A673 (cell line): Measurements from ENCODE around the gene SLC22A15. TPM values are rescaled to one million over a fixed set of nuclear protein-coding genes. Genes with fewer than 3 reads are reported as not detected.

ENCODE experiments used
- BruUV-seq: library from RNA; stranded (reverse); fragments of 400-500 nt; replicated peaks from 2 replicates; lab custom pipeline; 2021; lab: Mats Ljungman, UMichigan
- CTCF ChIA-PET: fragments of 300-600 bp; sonication (Branson Sonifier 250); formaldehyde crosslinking; loops from one replicate; lab custom pipeline; 2022; ENCODE audit warnings: antibody characterized with exemption; lab: Charles Lee
- POLR2A ChIA-PET: fragments of 300-600 bp; sonication (Branson Sonifier 250); formaldehyde crosslinking; loops from one replicate; lab custom pipeline; 2022; ENCODE audit warnings: antibody characterized with exemption; ENCODE audit not compliant: low non-redundant PET; lab: Charles Lee
- DNase-seq: peaks from one replicate; pipeline ENCODE4 v3.0.0-alpha.2; 2015; ENCODE audit warnings: low spot score
- H3K27ac ChIP-seq: fragments of 200-600 bp; sonication (generic); 2 replicates; pipeline ENCODE4 v1.5.1; 2016; ENCODE audit warnings: mixed run types, low read depth, mild to moderate bottlenecking, mixed read lengths, antibody characterized with exemption, low read length; ENCODE audit not compliant: poor library complexity, severe bottlenecking
- H3K27me3 ChIP-seq: fragments of 200-600 bp; sonication (generic); replicated peaks from 2 replicates; pipeline ENCODE4 v1.6.1; 2017; ENCODE audit warnings: mixed run types, low read depth, mild to moderate bottlenecking, mixed read lengths, antibody characterized with exemption, low read length; ENCODE audit not compliant: insufficient read depth, poor library complexity
- H3K36me3 ChIP-seq: fragments of 200-600 bp; sonication (generic); 2 replicates; pipeline ENCODE4 v1.6.1; 2016; ENCODE audit warnings: mixed run types, mild to moderate bottlenecking, mixed read lengths, antibody characterized with exemption, low read length; ENCODE audit not compliant: insufficient read depth, poor library complexity, severe bottlenecking
- H3K4me1 ChIP-seq: fragments of 200-600 bp; sonication (generic); 2 replicates; pipeline ENCODE4 v1.6.1; 2017; ENCODE audit warnings: mixed run types, mild to moderate bottlenecking, mixed read lengths, antibody characterized with exemption, low read length; ENCODE audit not compliant: insufficient read depth, poor library complexity, severe bottlenecking
- H3K4me3 ChIP-seq: fragments of 200-600 bp; sonication (generic); 2 replicates; pipeline ENCODE4 v1.5.1; 2016; ENCODE audit warnings: low read depth, mixed run types, mild to moderate bottlenecking, mixed read lengths, low read length; ENCODE audit not compliant: poor library complexity, severe bottlenecking
- H3K9me3 ChIP-seq: fragments of 200-600 bp; sonication (generic); 2 replicates; pipeline ENCODE4 v1.6.1; 2016; ENCODE audit warnings: mixed run types, low read depth, mild to moderate bottlenecking, mixed read lengths, antibody characterized with exemption, low read length; ENCODE audit not compliant: poor library complexity, severe bottlenecking
- EZH2 ChIP-seq: fragments of 200-600 bp; sonication (generic); IDR thresholded peaks from 2 replicates; pipeline ENCODE4 v1.6.1; 2017; ENCODE audit warnings: borderline replicate concordance, low read depth, mild to moderate bottlenecking, mixed read lengths, antibody characterized with exemption, low read length; ENCODE audit not compliant: poor library complexity, severe bottlenecking
- intact Hi-C: fragments of 100-400 bp; cut with micrococcal nuclease; formaldehyde crosslinking; loops from one replicate; pipeline ENCODE4 v1.10.0; 2022; ENCODE audit not compliant: unreplicated experiment
- total RNA-seq: library from RNA; stranded (reverse); gene quantifications from 2 replicates; pipeline ENCODE4 v1.2.3, GENCODE V29; 2021
- TF ChIP-seq, protein P1 (sequence below): fragments of 300-800, 200-600 bp; sonication (generic); conservative IDR thresholded peaks from 2 replicates; pipeline ENCODE4 v1.5.1; 2017; ENCODE audit warnings: low read depth, mild to moderate bottlenecking, antibody characterized with exemption, low read length, moderate library complexity, mixed read lengths

The SLC22A15 gene
- total RNA-seq, 1 experiment from 2014 or later: 0.39 TPM

GRCh38 chr1:116111524-116112021, 135.3 kb downstream of the SLC22A15 start:
- TF ChIP-seq, protein P1, sequence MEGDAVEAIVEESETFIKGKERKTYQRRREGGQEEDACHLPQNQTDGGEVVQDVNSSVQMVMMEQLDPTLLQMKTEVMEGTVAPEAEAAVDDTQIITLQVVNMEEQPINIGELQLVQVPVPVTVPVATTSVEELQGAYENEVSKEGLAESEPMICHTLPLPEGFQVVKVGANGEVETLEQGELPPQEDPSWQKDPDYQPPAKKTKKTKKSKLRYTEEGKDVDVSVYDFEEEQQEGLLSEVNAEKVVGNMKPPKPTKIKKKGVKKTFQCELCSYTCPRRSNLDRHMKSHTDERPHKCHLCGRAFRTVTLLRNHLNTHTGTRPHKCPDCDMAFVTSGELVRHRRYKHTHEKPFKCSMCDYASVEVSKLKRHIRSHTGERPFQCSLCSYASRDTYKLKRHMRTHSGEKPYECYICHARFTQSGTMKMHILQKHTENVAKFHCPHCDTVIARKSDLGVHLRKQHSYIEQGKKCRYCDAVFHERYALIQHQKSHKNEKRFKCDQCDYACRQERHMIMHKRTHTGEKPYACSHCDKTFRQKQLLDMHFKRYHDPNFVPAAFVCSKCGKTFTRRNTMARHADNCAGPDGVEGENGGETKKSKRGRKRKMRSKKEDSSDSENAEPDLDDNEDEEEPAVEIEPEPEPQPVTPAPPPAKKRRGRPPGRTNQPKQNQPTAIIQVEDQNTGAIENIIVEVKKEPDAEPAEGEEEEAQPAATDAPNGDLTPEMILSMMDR: no peak
- no peak for TF ChIP-seq EZH2
- H3K4me3 ChIP-seq: no peak overlapping the region
- H3K36me3 ChIP-seq: no peaks in the 10 kb centered on the region
- intact Hi-C loops: no loop called here
- no TSS peak for BruUV-seq
- H3K27me3 ChIP-seq: no peaks in the 10 kb centered on the region
- H3K9me3 ChIP-seq: no peaks in the 10 kb centered on the region
- H3K27ac ChIP-seq: peak overlapping the region; percentile 26
- peaks cover 38% of the 10 kb centered on the region for H3K4me1 ChIP-seq
- DNase-seq: no peak
- CTCF ChIA-PET: interaction anchor here (0.7 to 1.1 kb wide), 2 partner anchors 27 to 439 kb away, joined by 3 to 4 read pairs; no protein-coding TSS in a partner anchor
- POLR2A ChIA-PET: interaction anchor here (0.6 kb wide), 1 partner anchor 1229 kb away, joined by 4 read pairs; no protein-coding TSS in a partner anchor

DNA sequence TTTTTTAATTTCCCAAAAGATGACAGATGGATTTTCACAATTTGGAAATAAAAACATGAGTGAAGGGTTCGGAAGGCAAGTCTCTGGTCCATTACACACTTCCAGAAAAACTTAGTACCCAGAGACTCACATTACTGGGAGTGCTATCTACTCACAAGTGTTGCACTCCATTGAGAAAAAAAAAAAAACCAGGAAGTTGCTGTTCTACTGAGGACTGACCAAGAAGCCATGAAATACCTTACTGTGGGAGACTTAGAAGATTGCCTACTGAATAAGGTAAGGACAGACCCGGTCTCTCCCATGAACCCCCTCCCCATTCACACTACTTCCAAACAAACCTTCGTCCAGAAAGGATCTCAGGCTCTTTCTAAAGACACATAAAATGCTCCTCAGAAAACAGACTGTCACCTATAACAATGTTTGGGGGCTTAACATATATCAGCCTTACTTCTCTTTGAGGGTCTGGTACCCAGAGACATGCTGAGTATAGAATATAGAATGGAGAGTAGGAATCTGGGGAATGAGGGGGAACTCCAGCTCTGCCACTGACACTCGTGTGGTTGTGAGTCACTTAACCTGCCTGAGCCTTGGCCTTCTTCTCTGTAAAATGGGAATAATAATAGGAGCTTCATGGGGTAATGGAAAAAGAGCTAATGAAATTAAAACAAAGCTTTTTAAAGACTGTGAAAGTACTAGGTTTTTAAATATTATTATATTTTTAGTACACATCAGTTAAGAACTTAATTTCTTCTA, 136.3 kb downstream of the SLC22A15 start:
- POLR2A ChIA-PET: no interaction called here
- intact Hi-C loops: no loop called here
- peaks cover 38% of the 10 kb centered on the region for H3K4me1 ChIP-seq

GRCh38 chr1:116113615-116114014, 137.3 kb downstream of the SLC22A15 start:
- CTCF ChIA-PET: no interaction called here
- no peak for TF ChIP-seq EZH2
- TF ChIP-seq, protein P1: no peak
- H3K27ac ChIP-seq: no peak overlapping the region
- H3K4me1 ChIP-seq: peaks cover 38% of the 10 kb centered on the region
- no peak overlapping the region for H3K4me3 ChIP-seq
- POLR2A ChIA-PET: no interaction called here
- no peak for DNase-seq
- H3K27me3 ChIP-seq: no peaks in the 10 kb centered on the region
- H3K36me3 ChIP-seq: no peaks in the 10 kb centered on the region
- BruUV-seq: no TSS peak
- no peaks in the 10 kb centered on the region for H3K9me3 ChIP-seq
- intact Hi-C loops: no loop called here

More for the DNA sequence above, 136.3 kb downstream of the SLC22A15 start:
- Histone ChIP-seq H3K4me3 (no peak overlapping the region), H3K27me3 (no peaks in the 10 kb centered on the region), H3K9me3 (no peaks in the 10 kb centered on the region), H3K36me3 (no peaks in the 10 kb centered on the region), H3K27ac (no peak overlapping the region)
- no peak for TF ChIP-seq EZH2
- TF ChIP-seq, protein P1: no peak
- no TSS peak for BruUV-seq
- no peak for DNase-seq
- CTCF ChIA-PET: interaction anchor here (1.1 kb wide), 1 partner anchor 26 kb away, joined by 3 read pairs; no protein-coding TSS in a partner anchor
